Gastrocnemius medialis (tissue), 4 donors: ENCODE measurements around the gene DRICH1.

Experiments
- POLR2A ChIP-seq, 2 donors: fragments of 450-650 bp; IDR thresholded peaks; one replicate each; pipeline ENCODE4 v1.6.1; 2017; ENCODE audit warnings: antibody characterized with exemption in 2 of 2, mild to moderate bottlenecking in 2 of 2, moderate library complexity in 2 of 2
- TF ChIP-seq, protein P1 (sequence below), 5 experiments: fragments of 450-650 bp in 3 of 5; fragments of 200-600 bp in 2 of 5; sonication (generic) in 2 of 5; IDR thresholded peaks in 4 of 5; conservative IDR thresholded peaks in 1 of 5; 1 replicate in 4 of 5; 2 replicates in 1 of 5; pipeline ENCODE4 v1.5.1; 2016 to 2019; ENCODE audit warnings: antibody characterized with exemption in 5 of 5, mild to moderate bottlenecking in 3 of 5, moderate library complexity in 3 of 5

DNA sequence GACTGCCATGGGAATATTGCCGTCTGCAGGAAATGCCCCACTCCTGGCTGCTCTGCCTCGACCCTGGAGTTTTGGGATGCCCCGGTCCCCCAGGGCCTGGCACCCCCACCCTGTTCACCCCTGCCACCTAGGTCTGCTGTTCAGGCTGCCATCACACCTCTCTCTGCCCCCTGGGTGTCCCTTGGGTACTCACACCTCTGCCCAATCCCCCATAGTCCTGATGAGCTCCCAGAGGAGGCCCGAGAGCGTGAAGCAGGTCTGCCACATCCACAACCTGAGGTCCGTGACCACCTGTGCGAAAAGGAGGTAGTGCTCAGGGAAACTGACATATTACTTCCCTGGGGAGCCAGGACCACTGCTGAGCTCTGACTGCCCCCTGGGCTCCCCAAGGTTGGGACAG lies 20.2 kb upstream of the DRICH1 start:
- no peak for TF ChIP-seq POLR2A (IDR thresholded peaks at IDR 0.05)
- TF ChIP-seq, protein P1, sequence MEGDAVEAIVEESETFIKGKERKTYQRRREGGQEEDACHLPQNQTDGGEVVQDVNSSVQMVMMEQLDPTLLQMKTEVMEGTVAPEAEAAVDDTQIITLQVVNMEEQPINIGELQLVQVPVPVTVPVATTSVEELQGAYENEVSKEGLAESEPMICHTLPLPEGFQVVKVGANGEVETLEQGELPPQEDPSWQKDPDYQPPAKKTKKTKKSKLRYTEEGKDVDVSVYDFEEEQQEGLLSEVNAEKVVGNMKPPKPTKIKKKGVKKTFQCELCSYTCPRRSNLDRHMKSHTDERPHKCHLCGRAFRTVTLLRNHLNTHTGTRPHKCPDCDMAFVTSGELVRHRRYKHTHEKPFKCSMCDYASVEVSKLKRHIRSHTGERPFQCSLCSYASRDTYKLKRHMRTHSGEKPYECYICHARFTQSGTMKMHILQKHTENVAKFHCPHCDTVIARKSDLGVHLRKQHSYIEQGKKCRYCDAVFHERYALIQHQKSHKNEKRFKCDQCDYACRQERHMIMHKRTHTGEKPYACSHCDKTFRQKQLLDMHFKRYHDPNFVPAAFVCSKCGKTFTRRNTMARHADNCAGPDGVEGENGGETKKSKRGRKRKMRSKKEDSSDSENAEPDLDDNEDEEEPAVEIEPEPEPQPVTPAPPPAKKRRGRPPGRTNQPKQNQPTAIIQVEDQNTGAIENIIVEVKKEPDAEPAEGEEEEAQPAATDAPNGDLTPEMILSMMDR (IDR thresholded peaks at IDR 0.05 in 4 of 5, conservative IDR thresholded peaks at IDR 0.05 in 1 of 5) = no peak
